Measurements from ENCODE around the gene MBOAT7. TPM values are rescaled to one million over a fixed set of nuclear protein-coding genes. Genes with fewer than 3 reads are reported as not detected.

Gene MBOAT7
- total RNA-seq, 1 experiment from 2014 or later: 100 TPM

DNA sequence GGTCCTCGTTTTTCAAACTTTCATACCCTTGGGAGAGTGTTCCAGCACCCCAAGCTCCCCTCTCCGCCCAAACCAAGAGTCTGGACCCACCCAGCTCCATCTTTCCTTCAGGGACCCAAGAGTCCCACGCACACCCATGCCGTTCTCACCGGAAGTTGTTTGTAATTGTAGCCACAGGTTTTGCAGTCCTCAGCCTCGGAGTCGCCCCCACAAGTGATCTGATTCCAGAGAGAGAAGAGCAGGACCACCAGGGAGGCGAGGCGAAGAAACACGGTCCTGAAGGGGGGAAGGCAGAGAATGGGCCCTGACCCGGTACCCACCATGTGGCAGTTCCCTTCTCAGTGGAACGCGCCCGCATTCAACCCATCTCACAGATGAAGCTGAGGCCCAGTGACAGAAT is 26.5 kb downstream of the MBOAT7 start:
- Mint-ChIP-seq H3K4me3 (peak overlapping the region; percentile 72 to 93; a peak in 4 of 5 replicates), H3K4me1 (peaks cover 33 to 41% of the 10 kb centered on the region in 2 experiments), H3K27ac (0 out of 7 replicates have a peak overlapping the region, but pooled peaks of 1 of the 3 experiments have one; percentile 8), H3K9me3 (peaks cover 0 to 6% of the 10 kb centered on the region in 2 experiments; a peak in 2 of 5 replicates), H3K27me3 (ENCODE audit: low read depth) (peaks cover 41% of the 10 kb centered on the region), H3K36me3 (ENCODE audit: insufficient read depth in 1 of 3, low read depth in 3 of 3) (peaks cover 4 to 9% (median 6%) of the 10 kb centered on the region in 3 experiments)
- no peak overlapping the region for H3K9ac ChIP-seq (ENCODE audit: extremely low read depth, insufficient read length, low read length)
- H3K27me3 ChIP-seq (ENCODE audit: insufficient read depth, low read length): no peaks in the 10 kb centered on the region
- no peak overlapping the region for H2BK20ac ChIP-seq (ENCODE audit: low read depth, low read length, poor library complexity, severe bottlenecking)
- H3K23me2 ChIP-seq (ENCODE audit: insufficient read length, low read depth, low read length, poor library complexity, severe bottlenecking): peaks cover 18% of the 10 kb centered on the region
- no peak overlapping the region for H2BK15ac ChIP-seq (ENCODE audit: low read depth, low read length)
- H4K5ac ChIP-seq (ENCODE audit: insufficient read length, low read depth, low read length): no peak overlapping the region
- H2BK5ac ChIP-seq (ENCODE audit: insufficient read length, low read length): no peak overlapping the region
- TF ChIP-seq, protein P1, sequence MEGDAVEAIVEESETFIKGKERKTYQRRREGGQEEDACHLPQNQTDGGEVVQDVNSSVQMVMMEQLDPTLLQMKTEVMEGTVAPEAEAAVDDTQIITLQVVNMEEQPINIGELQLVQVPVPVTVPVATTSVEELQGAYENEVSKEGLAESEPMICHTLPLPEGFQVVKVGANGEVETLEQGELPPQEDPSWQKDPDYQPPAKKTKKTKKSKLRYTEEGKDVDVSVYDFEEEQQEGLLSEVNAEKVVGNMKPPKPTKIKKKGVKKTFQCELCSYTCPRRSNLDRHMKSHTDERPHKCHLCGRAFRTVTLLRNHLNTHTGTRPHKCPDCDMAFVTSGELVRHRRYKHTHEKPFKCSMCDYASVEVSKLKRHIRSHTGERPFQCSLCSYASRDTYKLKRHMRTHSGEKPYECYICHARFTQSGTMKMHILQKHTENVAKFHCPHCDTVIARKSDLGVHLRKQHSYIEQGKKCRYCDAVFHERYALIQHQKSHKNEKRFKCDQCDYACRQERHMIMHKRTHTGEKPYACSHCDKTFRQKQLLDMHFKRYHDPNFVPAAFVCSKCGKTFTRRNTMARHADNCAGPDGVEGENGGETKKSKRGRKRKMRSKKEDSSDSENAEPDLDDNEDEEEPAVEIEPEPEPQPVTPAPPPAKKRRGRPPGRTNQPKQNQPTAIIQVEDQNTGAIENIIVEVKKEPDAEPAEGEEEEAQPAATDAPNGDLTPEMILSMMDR (conservative IDR thresholded peaks at IDR 0.05): no peak
- H3K56ac ChIP-seq (ENCODE audit: insufficient read length, low read depth, low read length): no peak overlapping the region
- H4K20me1 ChIP-seq (ENCODE audit: control insufficient read depth, insufficient read depth, insufficient read length): no peaks in the 10 kb centered on the region
- no peak overlapping the region for H3K14ac ChIP-seq (ENCODE audit: insufficient read depth, low read length)
- no peak overlapping the region for H3T11ph ChIP-seq (ENCODE audit: low read length)
- no peak overlapping the region for H3K18ac ChIP-seq (ENCODE audit: insufficient read length, low read depth, low read length)
- no peak overlapping the region for H2AK5ac ChIP-seq (ENCODE audit: insufficient read length, low read length)
- DNase-seq: no peak
- no peak overlapping the region for H2BK12ac ChIP-seq (ENCODE audit: insufficient read length, low read depth, low read length)
- H3K9me3 ChIP-seq (ENCODE audit: control insufficient read depth, low read depth, low read length): no peaks in the 10 kb centered on the region
- no peak overlapping the region for H4K8ac ChIP-seq (replicated peaks; ENCODE audit: insufficient read length, low read depth, low read length)
- H3K4ac ChIP-seq (ENCODE audit: low read depth, low read length): no peak overlapping the region
- H3K23ac ChIP-seq (ENCODE audit: insufficient read length, low read depth, low read length): no peak overlapping the region
- no peaks in the 10 kb centered on the region; the same call in 1 of the 2 replicates for H3K79me2 ChIP-seq (ENCODE audit: insufficient read depth, low read length)
- no peak overlapping the region for H2BK120ac ChIP-seq (ENCODE audit: low read depth, low read length, poor library complexity, severe bottlenecking)
- H3K27ac ChIP-seq (ENCODE audit: insufficient read length, low read depth, low read length): no peak overlapping the region
- H3K79me1 ChIP-seq (ENCODE audit: insufficient read depth, low read depth, low read length, poor library complexity, severe bottlenecking): no peaks in the 10 kb centered on the region
- no peaks in the 10 kb centered on the region for H3K4me1 ChIP-seq (ENCODE audit: insufficient read depth, low read length)
- H3K4me2 ChIP-seq (ENCODE audit: insufficient read depth, insufficient read length, low read length): peak overlapping the region; percentile 53
- WGBS (ENCODE audit: extremely low coverage, insufficient read length, low lambda C conversion rate): no CpG with 5 or more reads among the region's 14 CpGs
- H4K91ac ChIP-seq (ENCODE audit: insufficient read length, low read depth, low read length): no peak overlapping the region
- no peak overlapping the region for H2AFZ ChIP-seq (ENCODE audit: low read length)

All from H9 (cell line).